Ammon's horn (tissue), 1 donor: ENCODE results near the gene MUC5B.

Experiments used
- DNase-seq: peaks from one replicate; pipeline ENCODE4 v3.0.0-alpha.2; 2016; ENCODE audit warnings: low spot score

MUC5B gene

DNA sequence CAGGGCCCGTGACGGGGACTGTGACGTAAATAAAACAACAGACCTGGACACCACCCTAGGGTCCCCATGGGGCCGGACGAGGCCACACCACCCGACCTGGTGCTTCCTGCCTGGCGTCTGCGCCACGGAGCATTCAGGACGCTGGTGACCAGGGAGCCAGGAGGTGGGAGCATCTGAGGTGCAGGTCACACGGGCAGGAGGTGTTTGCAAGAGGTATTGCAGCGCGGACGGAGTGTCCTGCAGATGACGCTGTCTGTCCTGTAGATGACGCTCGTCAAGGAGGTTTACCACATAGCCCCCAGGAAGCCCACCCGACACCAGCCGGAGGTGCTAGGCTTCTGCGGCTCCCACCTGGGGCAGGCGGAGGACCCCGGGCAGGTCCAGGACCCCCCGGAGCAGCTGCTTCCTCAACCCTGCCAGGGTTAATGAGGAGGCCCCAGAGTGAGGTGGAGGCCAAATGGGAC is 986 bp upstream of the MUC5B start:
- no peak for DNase-seq

DNA sequence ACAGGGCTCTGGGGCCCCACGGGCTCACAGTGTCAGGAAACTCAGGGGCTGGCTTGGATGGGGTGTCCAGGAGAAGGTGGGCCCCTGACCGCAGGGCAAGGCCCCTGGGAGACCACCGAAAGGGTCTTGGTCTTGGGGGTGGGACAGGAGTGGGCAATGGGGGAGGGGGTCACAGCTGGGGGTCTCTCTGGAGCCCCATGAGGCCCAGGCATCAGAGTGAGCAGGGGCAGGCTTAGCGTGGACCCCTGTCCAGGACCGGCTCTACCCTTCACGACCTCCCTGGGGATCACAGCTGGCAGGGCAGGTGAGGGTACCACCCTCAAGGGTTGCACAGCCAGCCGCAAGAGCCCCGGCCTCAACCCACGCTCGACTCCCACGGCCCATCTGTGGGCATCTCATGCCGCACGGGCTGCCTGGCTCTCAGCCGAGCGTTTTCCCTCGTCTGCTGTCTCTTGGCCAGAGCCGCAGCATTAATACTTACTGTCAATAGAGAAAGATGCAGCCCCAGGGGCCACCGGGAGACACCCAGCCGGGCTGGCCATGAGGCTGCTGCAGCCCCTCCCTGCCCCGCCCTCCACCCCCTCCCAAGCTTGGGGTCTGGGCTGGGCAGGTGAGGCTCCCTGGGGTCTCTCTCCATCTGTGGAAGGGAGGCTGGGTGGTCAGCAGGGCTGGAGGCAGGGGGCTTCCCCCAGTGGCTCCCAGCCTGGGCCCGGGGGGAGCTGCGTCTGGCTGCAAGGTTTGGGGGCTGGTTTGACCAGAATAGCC is 662 bp downstream of the MUC5B start:
- DNase-seq, result no peak

DNA sequence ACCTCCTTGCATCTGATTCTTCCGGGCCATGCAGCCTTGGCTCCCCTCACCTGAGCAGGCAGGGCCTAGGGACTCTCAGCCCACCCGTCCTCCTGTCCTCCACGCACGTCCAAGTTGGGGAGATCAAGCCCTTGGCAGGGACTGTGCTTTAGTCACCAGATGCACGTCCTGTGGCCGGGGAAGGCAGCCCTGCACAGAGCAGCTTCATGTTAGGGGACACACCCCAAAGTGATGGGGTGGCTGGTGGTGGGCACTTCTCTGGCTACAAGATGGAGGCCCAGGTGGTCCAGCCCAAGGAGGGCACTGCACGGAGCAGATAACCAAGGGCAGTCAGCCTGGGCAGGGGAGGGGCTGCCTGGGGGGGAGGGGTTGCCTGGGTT is 1.2 kb downstream of the MUC5B start:
- DNase-seq, result no peak

DNA sequence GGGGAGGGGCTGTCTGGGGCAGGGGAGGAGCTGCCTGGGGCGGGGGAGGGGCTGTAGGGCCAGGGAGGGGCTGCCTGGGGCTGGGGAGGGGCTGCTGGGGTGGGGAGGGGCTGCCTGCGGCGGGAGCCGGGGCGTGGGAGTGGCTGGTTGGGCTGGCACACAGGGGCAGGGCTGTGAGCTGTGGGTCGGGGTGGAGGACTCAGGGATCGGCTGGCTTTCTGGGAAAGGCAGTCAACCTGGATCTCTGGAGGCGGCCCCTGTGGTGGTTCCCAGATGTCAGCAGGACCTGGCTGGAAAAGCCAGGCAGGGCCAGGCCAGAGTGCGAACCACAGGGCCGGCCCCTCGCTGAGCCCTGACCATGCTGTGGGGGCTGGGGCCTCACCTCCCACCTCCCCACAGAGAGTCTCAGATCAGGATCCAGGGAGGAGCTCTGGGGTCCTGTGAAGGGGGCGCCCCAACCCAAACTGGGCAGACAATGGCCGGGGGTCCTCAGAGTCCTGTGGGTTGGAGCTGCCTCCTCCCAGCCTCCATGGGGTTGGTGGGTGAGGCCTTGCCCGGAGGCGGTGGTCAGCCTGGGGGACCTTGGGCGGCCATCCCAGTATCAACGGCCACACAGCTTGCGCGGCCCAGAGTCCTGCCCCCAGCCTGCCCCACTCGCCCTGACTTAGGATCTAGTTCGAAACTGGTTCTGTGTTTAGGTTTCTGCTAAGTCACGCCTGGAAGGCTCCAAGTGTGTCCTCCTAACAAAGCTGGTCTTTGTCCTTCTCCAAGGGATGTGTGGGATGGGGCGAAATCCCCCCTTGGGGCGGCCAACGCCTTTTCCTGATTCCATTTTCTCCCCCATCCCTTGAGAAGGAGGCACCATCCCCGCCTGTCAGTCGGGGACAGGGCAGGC is 1.9 kb downstream of the MUC5B start:
- DNase-seq, result no peak

DNA sequence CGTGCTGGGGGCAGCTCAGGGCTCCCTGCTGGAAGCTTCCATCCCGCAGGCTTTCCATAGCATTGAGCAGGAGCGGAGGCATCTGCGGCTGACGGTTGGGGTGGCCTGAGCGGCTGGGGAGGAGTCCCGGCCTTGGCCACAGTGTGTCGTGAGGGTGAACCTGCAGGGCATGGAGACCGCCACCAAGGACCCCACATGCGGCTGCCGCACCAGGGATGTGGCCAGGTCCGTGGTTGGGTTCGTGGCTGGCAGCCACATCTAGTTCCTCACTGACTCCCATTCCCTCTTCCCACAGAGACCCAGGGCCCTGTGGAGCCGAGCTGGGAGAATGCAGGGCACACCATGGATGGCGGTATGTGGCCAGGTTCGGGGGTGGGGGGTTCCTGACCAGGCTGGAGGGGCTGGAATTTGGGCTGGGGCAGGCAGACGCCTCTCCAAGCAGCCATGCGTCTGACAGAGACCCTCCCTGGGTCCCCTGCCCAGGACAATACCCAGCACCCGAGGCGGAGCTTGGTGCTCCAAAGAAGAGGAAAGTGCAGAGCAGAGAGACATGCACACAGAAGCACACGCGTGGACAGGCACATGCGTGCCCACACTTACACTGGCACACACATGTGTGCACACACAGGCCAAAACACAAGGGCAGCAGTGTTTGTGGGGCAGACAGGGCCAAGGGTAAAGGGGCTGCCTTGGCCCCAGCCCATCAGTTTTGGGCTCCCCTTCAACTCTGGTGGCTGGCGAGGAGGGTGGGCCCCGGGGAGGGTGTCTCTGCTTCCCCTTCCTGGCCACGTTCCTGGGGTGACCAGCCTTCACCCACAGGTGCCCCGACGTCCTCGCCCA is 2.7 kb downstream of the MUC5B start:
- no peak for DNase-seq

DNA sequence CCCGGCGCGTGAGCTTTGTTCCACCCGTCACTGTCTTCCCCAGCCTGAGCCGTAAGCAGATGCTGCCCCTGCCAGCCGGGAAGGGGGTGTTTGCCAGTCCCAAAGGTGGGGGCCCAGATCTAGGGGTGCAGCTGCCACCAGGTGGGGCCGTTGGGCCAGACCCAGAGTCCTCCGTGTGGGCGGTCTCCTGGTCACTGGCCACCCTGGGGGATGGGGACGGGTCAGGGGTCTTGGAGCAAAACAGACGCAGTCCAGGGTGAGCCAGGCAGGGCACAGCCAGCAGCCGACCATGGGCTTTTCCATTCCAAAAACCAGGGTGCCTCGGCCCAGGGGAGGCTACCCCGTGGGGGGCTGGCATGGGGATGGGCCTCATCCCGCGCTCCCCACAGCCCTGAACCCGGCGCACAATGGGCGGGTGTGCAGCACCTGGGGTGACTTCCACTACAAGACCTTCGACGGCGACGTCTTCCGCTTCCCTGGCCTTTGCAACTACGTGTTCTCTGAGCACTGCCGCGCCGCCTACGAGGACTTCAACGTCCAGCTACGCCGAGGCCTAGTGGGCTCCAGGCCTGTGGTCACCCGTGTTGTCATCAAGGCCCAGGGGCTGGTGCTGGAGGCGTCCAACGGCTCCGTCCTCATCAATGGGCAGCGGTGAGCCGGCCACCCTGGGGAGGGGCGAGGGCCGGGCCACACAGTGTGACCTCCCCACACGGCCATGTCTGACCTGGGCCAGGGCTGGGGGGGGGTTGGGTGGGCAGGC is 3.5 kb downstream of the MUC5B start:
- DNase-seq, result no peak

DNA sequence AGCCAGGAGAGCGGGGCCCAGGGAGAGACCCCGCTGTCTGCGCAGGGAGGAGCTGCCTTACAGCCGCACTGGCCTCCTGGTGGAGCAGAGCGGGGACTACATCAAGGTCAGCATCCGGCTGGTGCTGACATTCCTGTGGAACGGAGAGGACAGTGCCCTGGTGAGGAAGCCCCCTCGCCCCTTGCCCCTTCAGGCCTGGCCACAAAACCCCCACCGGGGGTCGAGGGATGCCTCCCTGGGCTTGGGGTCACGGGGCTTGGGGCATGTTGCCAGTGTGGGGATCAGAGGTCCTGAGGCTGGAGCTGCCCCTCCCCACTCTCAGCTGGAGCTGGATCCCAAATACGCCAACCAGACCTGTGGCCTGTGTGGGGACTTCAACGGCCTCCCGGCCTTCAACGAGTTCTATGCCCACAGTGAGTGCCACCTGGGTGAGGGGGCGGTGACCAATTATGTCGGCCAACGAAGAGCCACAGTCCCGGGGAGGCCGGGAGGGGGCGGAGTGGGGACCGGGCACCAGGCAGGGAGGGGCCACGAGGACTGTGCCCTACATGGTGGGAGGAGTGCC is 4.2 kb downstream of the MUC5B start:
- no peak for DNase-seq

DNA sequence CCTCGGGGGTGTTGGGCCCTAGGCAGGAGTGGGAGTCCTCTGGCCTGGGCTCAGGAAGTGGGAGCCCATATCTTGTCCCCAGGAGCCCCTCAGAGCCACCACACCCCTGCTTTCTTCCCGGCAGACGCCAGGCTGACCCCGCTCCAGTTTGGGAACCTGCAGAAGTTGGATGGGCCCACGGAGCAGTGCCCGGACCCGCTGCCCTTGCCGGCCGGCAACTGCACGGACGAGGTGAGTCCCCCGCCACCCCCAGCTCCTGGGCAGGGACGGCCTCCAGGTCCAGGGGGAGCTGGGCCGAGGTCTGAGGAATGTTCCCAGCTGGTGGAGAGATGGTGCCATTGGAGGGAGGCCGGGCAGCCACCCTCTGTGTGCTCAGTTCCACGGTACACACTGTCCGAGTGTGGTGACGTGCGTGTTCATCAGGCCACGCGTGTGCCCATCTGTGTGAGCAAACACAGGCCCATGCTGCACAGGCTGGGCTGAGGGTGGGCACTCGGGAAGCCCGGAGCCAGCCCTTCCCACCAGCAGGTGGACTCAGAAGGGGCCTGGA is 4.8 kb downstream of the MUC5B start:
- no peak for DNase-seq

DNA sequence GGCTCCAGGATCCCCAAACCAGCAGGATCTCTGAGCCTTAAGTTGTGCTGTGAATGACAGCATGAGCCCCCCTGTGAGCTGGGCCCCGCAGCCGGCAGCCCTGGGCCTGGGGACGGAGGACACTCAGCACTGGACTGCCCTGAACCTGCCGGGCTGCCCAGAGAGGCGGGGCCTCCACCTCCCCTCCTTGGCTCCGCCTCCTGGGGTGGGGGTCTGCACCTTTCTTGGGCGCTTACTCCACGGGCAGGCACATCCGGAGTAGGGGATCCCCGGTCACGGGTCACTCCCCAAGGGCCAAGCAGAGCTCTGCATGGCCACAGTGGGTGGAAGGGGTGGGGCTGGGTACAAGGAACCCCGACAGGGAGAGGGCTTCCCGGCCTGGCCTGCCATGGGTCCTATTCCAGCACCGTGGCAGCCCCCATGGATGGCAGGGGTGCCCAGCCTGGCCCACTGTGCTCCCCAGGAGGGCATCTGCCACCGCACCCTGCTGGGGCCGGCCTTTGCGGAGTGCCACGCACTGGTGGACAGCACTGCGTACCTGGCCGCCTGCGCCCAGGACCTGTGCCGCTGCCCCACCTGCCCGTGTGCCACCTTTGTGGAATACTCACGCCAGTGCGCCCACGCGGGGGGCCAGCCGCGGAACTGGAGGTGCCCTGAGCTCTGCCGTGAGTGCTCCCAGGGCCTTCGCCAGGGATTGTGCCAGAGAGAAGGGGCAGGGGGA is 5.4 kb downstream of the MUC5B start:
- no peak for DNase-seq

DNA sequence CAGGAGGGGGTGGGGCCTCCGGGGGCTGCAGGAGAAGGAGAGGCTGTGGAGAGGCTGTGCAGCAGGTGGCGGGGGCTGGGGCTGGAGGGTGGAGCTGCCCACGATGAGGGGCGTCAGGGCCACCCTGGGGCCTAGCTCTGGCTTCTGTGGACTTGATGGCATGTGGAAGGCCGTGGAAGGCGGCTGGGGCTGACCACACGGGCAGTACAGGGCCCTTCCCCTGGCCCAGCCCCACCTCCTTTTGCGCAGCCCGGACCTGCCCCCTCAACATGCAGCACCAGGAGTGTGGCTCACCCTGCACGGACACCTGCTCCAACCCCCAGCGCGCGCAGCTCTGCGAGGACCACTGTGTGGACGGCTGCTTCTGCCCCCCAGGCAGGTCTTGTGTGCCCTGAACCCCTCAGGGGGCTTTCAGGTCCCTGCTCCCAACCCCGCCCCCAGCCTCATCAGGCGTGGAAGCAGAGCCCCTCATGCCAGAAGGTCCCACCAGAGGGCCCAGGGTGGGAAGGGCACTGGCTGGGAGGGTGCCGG is 6.1 kb downstream of the MUC5B start:
- no peak for DNase-seq

DNA sequence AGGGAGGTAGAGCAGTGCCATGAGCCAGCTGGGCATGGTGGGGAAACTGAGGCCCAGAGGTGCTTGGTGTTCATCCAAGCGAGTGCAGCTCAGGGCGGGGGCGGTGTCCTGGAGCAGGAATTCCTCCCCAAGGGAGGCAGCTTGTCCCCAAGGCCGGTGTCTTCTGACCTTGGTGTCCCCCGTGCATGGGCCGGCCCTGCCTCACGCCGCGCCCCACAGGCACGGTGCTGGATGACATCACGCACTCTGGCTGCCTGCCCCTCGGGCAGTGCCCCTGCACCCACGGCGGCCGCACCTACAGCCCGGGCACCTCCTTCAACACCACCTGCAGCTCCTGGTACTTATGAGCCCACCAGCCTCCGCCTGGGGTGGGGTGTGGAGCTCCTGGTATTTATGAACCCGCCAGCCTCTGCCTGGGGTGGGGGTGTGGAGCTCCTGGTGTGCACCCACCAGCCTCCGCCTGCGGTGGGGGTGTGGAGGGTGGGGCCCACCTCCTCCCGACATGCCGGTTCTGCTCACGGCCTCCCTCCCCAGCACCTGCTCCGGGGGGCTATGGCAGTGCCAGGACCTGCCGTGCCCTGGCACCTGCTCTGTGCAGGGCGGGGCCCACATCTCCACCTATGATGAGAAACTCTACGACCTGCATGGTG is 6.7 kb downstream of the MUC5B start:
- DNase-seq, result no peak

DNA sequence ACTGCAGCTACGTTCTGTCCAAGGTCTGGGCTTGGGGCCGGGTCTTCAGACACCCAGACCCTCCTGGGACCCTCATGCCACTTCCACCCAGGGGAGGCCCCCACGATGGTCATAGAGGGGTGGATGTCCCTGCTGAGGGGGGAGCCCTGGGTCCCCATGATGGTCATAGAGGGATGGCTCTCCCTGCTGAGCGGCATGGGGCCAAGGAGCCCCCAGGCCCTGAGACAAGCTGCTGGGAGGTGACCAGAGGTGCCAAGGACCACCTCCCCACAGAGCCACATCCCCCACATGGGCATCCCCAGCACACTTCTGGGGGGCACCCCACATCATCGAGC is 7.2 kb downstream of the MUC5B start:
- DNase-seq, result no peak

DNA sequence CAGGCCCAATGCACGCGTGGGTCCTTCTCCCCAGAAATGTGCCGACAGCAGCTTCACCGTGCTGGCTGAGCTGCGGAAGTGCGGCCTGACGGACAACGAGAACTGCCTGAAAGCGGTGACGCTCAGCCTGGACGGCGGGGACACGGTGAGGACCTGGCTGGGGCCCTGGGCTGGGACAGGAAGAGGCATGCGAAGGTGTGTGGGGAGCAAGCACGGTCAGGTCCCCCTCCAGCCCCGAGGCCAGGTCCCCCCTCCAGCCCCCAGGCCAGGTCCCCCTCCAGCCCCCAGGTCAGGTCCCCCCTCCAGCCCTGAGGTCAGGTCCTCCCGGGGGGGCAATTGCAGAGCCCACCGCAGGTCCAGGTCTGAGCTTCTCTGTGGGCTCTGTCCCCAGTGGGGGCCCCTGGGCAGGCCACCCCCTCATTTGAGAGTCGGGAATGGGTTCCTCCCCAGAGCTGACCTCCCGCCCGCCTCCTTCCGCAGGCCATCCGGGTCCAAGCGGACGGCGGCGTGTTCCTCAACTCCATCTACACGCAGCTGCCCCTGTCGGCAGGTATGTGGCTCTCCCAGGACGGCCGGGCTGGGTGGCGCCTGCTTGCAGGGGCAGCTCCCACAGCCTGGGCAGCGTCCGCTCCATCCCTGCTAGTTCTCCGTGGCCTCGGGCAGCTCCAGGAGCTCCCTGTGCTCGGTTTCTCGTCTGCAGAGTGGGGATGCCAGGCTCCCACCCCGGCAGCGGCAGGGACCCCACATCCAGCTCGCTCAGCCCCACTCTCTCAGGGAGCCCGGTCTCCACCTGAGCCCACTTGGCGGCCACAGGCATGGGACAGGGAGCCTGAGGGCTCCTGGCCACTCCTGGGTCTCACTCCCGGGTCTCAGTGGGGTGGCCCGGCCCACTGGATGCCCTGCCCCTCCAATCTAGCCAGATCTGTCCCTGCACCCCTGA is 7.9 kb downstream of the MUC5B start:
- no peak for DNase-seq

DNA sequence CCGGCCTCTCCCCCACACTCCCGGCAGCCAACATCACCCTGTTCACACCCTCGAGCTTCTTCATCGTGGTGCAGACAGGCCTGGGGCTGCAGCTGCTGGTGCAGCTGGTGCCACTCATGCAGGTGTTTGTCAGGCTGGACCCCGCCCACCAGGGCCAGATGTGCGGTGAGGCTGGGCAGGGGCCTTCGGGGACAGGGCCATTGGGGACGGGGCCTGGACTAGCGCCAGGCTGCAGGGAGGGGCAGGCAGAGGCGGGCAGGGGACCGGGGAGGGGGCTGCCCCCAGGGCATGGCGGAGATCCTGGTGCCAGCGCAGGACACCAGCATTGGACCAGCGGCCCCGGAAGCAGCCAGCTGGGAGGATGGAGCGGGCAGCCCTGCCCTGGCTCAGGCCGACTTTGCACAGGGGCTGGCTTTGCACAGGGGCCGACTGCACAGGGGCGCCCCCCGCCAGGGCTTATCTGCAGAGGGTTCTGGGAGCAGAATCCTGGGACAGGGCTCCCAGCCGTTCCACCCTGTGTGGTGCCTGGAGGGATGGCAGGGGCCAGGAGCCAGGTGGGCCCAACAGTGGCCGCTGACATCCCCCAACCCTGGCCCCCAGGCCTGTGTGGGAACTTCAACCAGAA is 8.6 kb downstream of the MUC5B start:
- no peak for DNase-seq

DNA sequence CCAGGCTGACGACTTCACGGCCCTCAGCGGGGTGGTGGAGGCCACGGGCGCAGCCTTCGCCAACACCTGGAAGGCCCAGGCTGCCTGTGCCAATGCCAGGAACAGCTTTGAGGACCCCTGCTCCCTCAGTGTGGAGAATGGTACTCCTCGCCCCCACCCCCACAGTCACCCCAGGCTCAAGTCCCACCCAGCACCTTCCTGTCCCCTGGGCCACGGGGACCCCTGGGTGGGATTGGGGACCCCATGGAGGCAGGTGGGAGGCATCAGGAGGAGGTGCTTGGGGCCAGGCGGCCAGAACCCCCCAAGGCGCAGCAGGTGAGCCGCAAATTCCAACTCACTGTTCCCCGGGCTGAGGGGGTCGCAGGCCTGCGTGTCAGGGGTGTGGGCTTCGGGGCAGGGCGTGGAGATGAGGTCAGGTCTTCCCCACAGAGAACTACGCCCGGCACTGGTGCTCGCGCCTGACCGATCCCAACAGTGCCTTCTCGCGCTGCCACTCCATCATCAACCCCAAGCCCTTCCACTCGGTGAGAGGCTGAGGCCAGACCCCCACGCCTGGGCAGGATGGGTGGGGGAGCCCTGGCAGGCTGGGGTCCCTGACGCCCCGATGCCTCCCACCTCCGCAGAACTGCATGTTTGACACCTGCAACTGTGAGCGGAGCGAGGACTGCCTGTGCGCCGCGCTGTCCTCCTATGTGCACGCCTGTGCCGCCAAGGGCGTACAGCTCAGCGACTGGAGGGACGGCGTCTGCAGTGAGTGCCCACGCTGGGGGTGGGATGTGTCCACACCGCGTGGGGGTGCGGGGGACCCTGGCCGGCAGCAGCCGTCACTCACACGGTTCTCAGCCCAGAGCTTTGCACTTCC is 9.4 kb downstream of the MUC5B start:
- DNase-seq, result no peak

DNA sequence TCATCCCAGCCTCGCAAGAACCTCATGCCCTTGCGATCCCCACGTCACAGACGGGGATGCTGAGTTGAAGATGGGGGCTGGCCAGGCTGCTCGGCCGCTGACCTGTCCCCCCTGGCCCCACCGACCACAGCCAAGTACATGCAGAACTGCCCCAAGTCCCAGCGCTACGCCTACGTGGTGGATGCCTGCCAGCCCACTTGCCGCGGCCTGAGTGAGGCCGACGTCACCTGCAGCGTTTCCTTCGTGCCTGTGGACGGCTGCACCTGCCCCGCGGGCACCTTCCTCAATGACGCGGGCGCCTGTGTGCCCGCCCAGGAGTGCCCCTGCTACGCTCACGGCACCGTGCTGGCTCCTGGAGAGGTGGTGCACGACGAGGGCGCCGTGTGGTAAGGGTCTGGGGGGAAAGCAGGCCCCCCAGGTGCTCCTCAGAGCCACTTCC is 10.0 kb downstream of the MUC5B start:
- DNase-seq, result no peak
